GM08714 (cell line): ENCODE results near the gene UBXN2A.
"Not testable (repeated sequence)": the region's sequence is repeated elsewhere in the genome, so short reads cannot be mapped to it uniquely, and the experiment has no call there.

Experiments
- H3K4me3 ChIP-seq: fragments of 200-500 bp; sonication (Bioruptor generic); 2 replicates; pipeline ENCODE4 v1.5.1; 2014; ENCODE audit warnings: mild to moderate bottlenecking, low read length, inconsistent platforms
- ZNF274 ChIP-seq: IDR thresholded peaks from 2 replicates; pipeline ENCODE4 v1.6.1; 2012; ENCODE audit warnings: mild to moderate bottlenecking, low read depth, low read length

The UBXN2A gene

GRCh38 chr2:24024996-24025663 lies 84.9 kb downstream of the UBXN2A start:
- no peak overlapping the region for H3K4me3 ChIP-seq
- TF ChIP-seq ZNF274: no peak

GRCh38 chr2:24026233-24026632 lies 86.0 kb downstream of the UBXN2A start:
- TF ChIP-seq ZNF274: no peak
- H3K4me3 ChIP-seq: no peak overlapping the region

- no peak for TF ChIP-seq ZNF274
- no peak overlapping the region for H3K4me3 ChIP-seq
These were observed 98.7 kb downstream of the UBXN2A start for GRCh38 chr2:24038786-24039499.

GRCh38 chr2:24040511-24040910 lies 100.2 kb downstream of the UBXN2A start:
- no peak for TF ChIP-seq ZNF274
- H3K4me3 ChIP-seq: no peak overlapping the region

- H3K4me3 ChIP-seq: not testable (repeated sequence)
These were observed 102.9 kb downstream of the UBXN2A start for GRCh38 chr2:24043133-24043532.

GRCh38 chr2:24045511-24046508 lies 105.5 kb downstream of the UBXN2A start:
- TF ChIP-seq ZNF274: no peak
- H3K4me3 ChIP-seq: peak overlapping the region; percentile 88; the same call in 1 of the 2 replicates

GRCh38 chr2:24046599-24046929 lies 106.3 kb downstream of the UBXN2A start:
- H3K4me3 ChIP-seq: peak overlapping the region; percentile 88
- no peak for TF ChIP-seq ZNF274

- TF ChIP-seq ZNF274: no peak
- peak within 1 kb of the TSS; percentile 88 for H3K4me3 ChIP-seq
These were observed 106.9 kb downstream of the UBXN2A start, which contains the start of gene WDCP for GRCh38 chr2:24046930-24047702. Gene WDCP (minus strand): TSS chr2:24047391. CDS start chr2:24039494, 7,897 bp downstream.

GRCh38 chr2:24047703-24048033 lies 107.4 kb downstream of the UBXN2A start:
- H3K4me3 ChIP-seq: no peak overlapping the region
- TF ChIP-seq ZNF274: no peak

GRCh38 chr2:24048769-24049484 lies 108.7 kb downstream of the UBXN2A start:
- peak overlapping the region; percentile 84 for H3K4me3 ChIP-seq
- no peak for TF ChIP-seq ZNF274

GRCh38 chr2:24049485-24050021 lies 109.3 kb downstream of the UBXN2A start, which contains the start of gene FKBP1B:
Gene FKBP1B (plus strand): TSS chr2:24049741. CDS start chr2:24049850, 109 bp downstream.
- H3K4me3 ChIP-seq: peak within 1 kb of the TSS; percentile 84
- TF ChIP-seq ZNF274: no peak

GRCh38 chr2:24050041-24050979 lies 110.0 kb downstream of the UBXN2A start:
- peak overlapping the region; percentile 84 for H3K4me3 ChIP-seq
- TF ChIP-seq ZNF274: no peak
